GM23338 (cell line): ENCODE measurements around the gene GRM5. TPM values are rescaled to one million over a fixed set of nuclear protein-coding genes. Genes with fewer than 3 reads are reported as not detected.

Experiments used
- CREB1 ChIP-seq: fragments of 250-450 bp; sonication (Bioruptor Pico); IDR thresholded peaks from 2 replicates; pipeline ENCODE4 v1.5.0; 2020; ENCODE audit warnings: low read depth, mild to moderate bottlenecking, moderate library complexity
- ETS1 ChIP-seq: IDR thresholded peaks from 2 replicates; pipeline ENCODE4 v1.6.1; 2016; ENCODE audit warnings: antibody characterized with exemption
- EZH2 ChIP-seq: fragments of 200-600 bp; sonication (generic); IDR thresholded peaks from one replicate; pipeline ENCODE4 v1.8.0; 2017; ENCODE audit warnings: antibody characterized with exemption, mild to moderate bottlenecking, low read depth; ENCODE audit not compliant: unreplicated experiment
- JUNB ChIP-seq: IDR thresholded peaks from one replicate; pipeline ENCODE4 v1.6.1; 2016; ENCODE audit warnings: antibody characterized with exemption; ENCODE audit not compliant: unreplicated experiment
- NANOG ChIP-seq: IDR thresholded peaks from 2 replicates; pipeline ENCODE4 v1.6.1; 2016; ENCODE audit warnings: antibody characterized with exemption, borderline replicate concordance
- POLR2AphosphoS5 ChIP-seq: IDR thresholded peaks from 2 replicates; pipeline ENCODE4 v1.6.1; 2016; ENCODE audit warnings: antibody characterized with exemption, low read depth
- REST ChIP-seq: IDR thresholded peaks from one replicate; pipeline ENCODE4 v1.6.1; 2018; ENCODE audit warnings: antibody characterized with exemption; ENCODE audit not compliant: unreplicated experiment
- ZNF114 ChIP-seq: fragments of 250-450 bp; sonication (Bioruptor Pico); IDR thresholded peaks from 2 replicates; pipeline ENCODE4 v1.5.0; 2020; ENCODE audit warnings: mild to moderate bottlenecking, moderate library complexity
- ZNF331 ChIP-seq: fragments of 250-450 bp; sonication (Bioruptor Pico); IDR thresholded peaks from 2 replicates; pipeline ENCODE4 v1.5.0; 2020; ENCODE audit warnings: low read depth, mild to moderate bottlenecking, moderate library complexity
- ZNF462 ChIP-seq: fragments of 250-450 bp; sonication (Bioruptor Pico); IDR thresholded peaks from 2 replicates; pipeline ENCODE4 v1.5.0; 2020; ENCODE audit warnings: mild to moderate bottlenecking, moderate library complexity
- polyA plus RNA-seq: library from polyadenylated mRNA; unstranded; fragments of >200 nt; fragmentation: Nextera tagmentation; extraction: Ambion mirVana; gene quantifications from 2 replicates; pipeline ENCODE4 v1.2.1, GENCODE V29; 2016
- total RNA-seq: library from RNA; depleted of rRNA; stranded (reverse); fragments of >200 nt; shearing (Covaris generic); gene quantifications from 2 replicates; pipeline ENCODE4 v1.2.3, GENCODE V29; 2014

GRM5 gene
- total and polyA plus RNA-seq, 2 experiments from 2014 or later = 0.23 to 0.45 TPM

- TF ChIP-seq ZNF462 (CRISPR knock-in tag) (no peak), POLR2AphosphoS5 (no peak), REST (no peak), NANOG (no peak), JUNB (no peak), ZNF114 (CRISPR knock-in tag) (no peak), CREB1 (CRISPR knock-in tag) (no peak), ZNF331 (no peak), ETS1 (no peak), EZH2 (no peak)
Observed at GRCh38 chr11:88815505-88815904, 250.3 kb downstream of the GRM5 start (continued).
